H1 (cell line): ENCODE data around the gene SLC35F5. TPM values are rescaled to one million over a fixed set of nuclear protein-coding genes. Genes with fewer than 3 reads are reported as not detected.
"Not testable (repeated sequence)": the region's sequence is repeated elsewhere in the genome, so short reads cannot be mapped to it uniquely, and the experiment has no call there.

Experiments
- CTCF ChIA-PET: fragments of 300-600 bp; sonication (Branson Sonifier 250); formaldehyde crosslinking; loops from one replicate; lab custom pipeline; 2021; ENCODE audit not compliant: partially characterized antibody; lab: Charles Lee
- POLR2A ChIA-PET: fragments of 300-600 bp; sonication (Branson Sonifier 250); formaldehyde crosslinking; loops from one replicate; lab custom pipeline; 2021; ENCODE audit warnings: inconsistent platforms; ENCODE audit not compliant: partially characterized antibody; lab: Charles Lee
- DNase-seq, 2 experiments: peaks; one replicate each; pipeline versions ENCODE4 v3.0.0 to v3.0.0-alpha.2; 2010 to 2022; ENCODE audit warnings: low spot score in 2 of 2, low read depth in 1 of 2, mixed read lengths in 1 of 2
- FAIRE-seq: peaks from 2 replicates; lab custom pipeline; 2011; peaks lifted over from hg19 to GRCh38; lab: Jason Lieb, UNC
- H2AFZ ChIP-seq: 2 replicates; pipeline ENCODE4 v1.8.1; 2012; ENCODE audit warnings: low read length, inconsistent platforms
- H2AK5ac ChIP-seq: 2 replicates; pipeline ENCODE4 v1.6.1; 2013; ENCODE audit warnings: low read depth, low read length
- H2BK120ac ChIP-seq: replicated peaks from 2 replicates; pipeline ENCODE3; 2013; ENCODE audit warnings: low read depth, low read length, inconsistent platforms
- H2BK12ac ChIP-seq: 2 replicates; pipeline ENCODE4 v1.6.1; 2013; ENCODE audit warnings: low read depth, low read length
- H2BK15ac ChIP-seq: 2 replicates; pipeline ENCODE4 v1.6.1; 2013; ENCODE audit warnings: low read length
- H2BK20ac ChIP-seq: 2 replicates; pipeline ENCODE4 v1.6.1; 2013; ENCODE audit warnings: low read length
- H2BK5ac ChIP-seq: 2 replicates; pipeline ENCODE4 v1.6.1; 2013; ENCODE audit warnings: low read depth, low read length
- H3K14ac ChIP-seq: 2 replicates; pipeline ENCODE4 v1.6.1; 2013; ENCODE audit warnings: inconsistent platforms; ENCODE audit not compliant: insufficient read length
- H3K18ac ChIP-seq: 2 replicates; pipeline ENCODE4 v1.6.1; 2013; ENCODE audit warnings: low read length; ENCODE audit errors: extremely low read depth
- H3K23ac ChIP-seq: 2 replicates; pipeline ENCODE4 v1.6.1; 2013; ENCODE audit warnings: inconsistent platforms; ENCODE audit not compliant: insufficient read length
- H3K23me2 ChIP-seq: 2 replicates; pipeline ENCODE4 v1.6.1; 2013; ENCODE audit warnings: low read depth, low read length
- H3K27ac ChIP-seq: 2 replicates; pipeline ENCODE4 v1.6.1; 2011; ENCODE audit warnings: low read depth, low read length, inconsistent platforms
- H3K27me3 ChIP-seq, 4 experiments: replicated peaks in 1 of 4; 1 replicate in 1 of 4; 2 replicates in 3 of 4; pipeline versions ENCODE4 v1.6.1 to v1.8.1; 2011 to 2013; ENCODE audit warnings: low read length in 3 of 4, mild to moderate bottlenecking in 3 of 4, inconsistent platforms in 2 of 4, mixed read lengths in 2 of 4, moderate library complexity in 1 of 4; ENCODE audit not compliant: control insufficient read depth in 3 of 4, insufficient read depth in 3 of 4; ENCODE audit errors: extremely low read depth in 1 of 4
- H3K36me3 ChIP-seq, 4 experiments: 2 replicates each; pipeline versions ENCODE4 v1.6.1 to v1.8.1; 2011 to 2013; ENCODE audit warnings: mild to moderate bottlenecking in 4 of 4, low read length in 3 of 4, moderate library complexity in 2 of 4, control low read depth in 1 of 4, inconsistent platforms in 1 of 4; ENCODE audit not compliant: insufficient read depth in 4 of 4, control insufficient read depth in 2 of 4
- H3K4ac ChIP-seq: replicated peaks from 2 replicates; pipeline ENCODE3; 2013; ENCODE audit warnings: low read length, low read depth, mixed read lengths, inconsistent platforms; ENCODE audit not compliant: insufficient read length
- H3K4me1 ChIP-seq, 4 experiments: replicated peaks in 1 of 4; 1 replicate in 1 of 4; 2 replicates in 3 of 4; pipeline versions ENCODE4 v1.6.1 to v1.8.1; 2011 to 2013; ENCODE audit warnings: low read length in 3 of 4, inconsistent platforms in 2 of 4, mixed read lengths in 1 of 4; ENCODE audit not compliant: insufficient read depth in 4 of 4, control insufficient read depth in 3 of 4
- H3K4me2 ChIP-seq, 2 experiments: 2 replicates each; pipeline versions ENCODE4 v1.6.1 to v1.8.1; 2011 to 2013; ENCODE audit warnings: low read depth in 2 of 2, low read length in 2 of 2, control low read depth in 1 of 2, inconsistent platforms in 1 of 2, mild to moderate bottlenecking in 1 of 2; ENCODE audit not compliant: insufficient read depth in 1 of 2
- H3K4me3 ChIP-seq, 4 experiments: fragments of 200-600, 300-600 bp in 1 of 4; sonication (generic), shearing (Covaris generic), sonication (Bioruptor Twin) in 1 of 4; 2 replicates each; pipeline versions ENCODE4 v1.5.1 to v1.8.1; 2011 to 2016; ENCODE audit warnings: low read length in 4 of 4, low read depth in 3 of 4, control low read depth in 2 of 4, inconsistent platforms in 2 of 4, mild to moderate bottlenecking in 2 of 4, mixed read lengths in 1 of 4, moderate library complexity in 1 of 4; ENCODE audit not compliant: insufficient read depth in 2 of 4; ENCODE audit errors: extremely low read depth in 1 of 4
- H3K56ac ChIP-seq: replicated peaks from 2 replicates; pipeline ENCODE3; 2013; ENCODE audit warnings: low read depth, mild to moderate bottlenecking, mixed read lengths, low read length, inconsistent platforms; ENCODE audit not compliant: insufficient read length
- H3K79me1 ChIP-seq: 2 replicates; pipeline ENCODE4 v1.6.1; 2013; ENCODE audit warnings: low read depth, low read length, control low read depth
- H3K79me2 ChIP-seq, 2 experiments: 2 replicates each; pipeline versions ENCODE4 v1.6.1 to v1.8.1; 2012 to 2013; ENCODE audit warnings: low read length in 2 of 2, mild to moderate bottlenecking in 2 of 2, inconsistent platforms in 1 of 2; ENCODE audit not compliant: insufficient read depth in 2 of 2, control insufficient read depth in 1 of 2
- H3K9ac ChIP-seq, 4 experiments: replicated peaks in 1 of 4; 1 replicate in 1 of 4; 2 replicates in 3 of 4; pipeline versions ENCODE4 v1.6.1 to v1.8.1; 2011 to 2013; ENCODE audit warnings: low read depth in 3 of 4, low read length in 3 of 4, control low read depth in 2 of 4, mild to moderate bottlenecking in 2 of 4, moderate library complexity in 2 of 4, inconsistent platforms in 1 of 4; ENCODE audit errors: extremely low read depth in 1 of 4
- H3K9me3 ChIP-seq, 2 experiments: 2 replicates each; pipeline versions ENCODE4 v1.6.1 to v1.8.1; 2012 to 2013; ENCODE audit warnings: mild to moderate bottlenecking in 2 of 2, moderate library complexity in 2 of 2, control low read depth in 1 of 2, inconsistent platforms in 1 of 2, low read depth in 1 of 2, low read length in 1 of 2, mixed read lengths in 1 of 2; ENCODE audit not compliant: insufficient read depth in 2 of 2
- H4K20me1 ChIP-seq, 2 experiments: replicated peaks in 1 of 2; 2 replicates each; pipeline versions ENCODE3 to v1.8.1; 2011 to 2013; ENCODE audit warnings: inconsistent platforms in 2 of 2, low read length in 2 of 2, mild to moderate bottlenecking in 1 of 2; ENCODE audit not compliant: insufficient read depth in 2 of 2, control insufficient read depth in 1 of 2
- H4K5ac ChIP-seq: 2 replicates; pipeline ENCODE4 v1.6.1; 2013; ENCODE audit warnings: low read length, low read depth, mixed read lengths, inconsistent platforms; ENCODE audit not compliant: insufficient read length
- H4K8ac ChIP-seq: 2 replicates; pipeline ENCODE4 v1.8.0; 2013; ENCODE audit warnings: mild to moderate bottlenecking, moderate library complexity, low read length, inconsistent platforms; ENCODE audit not compliant: insufficient read depth; ENCODE audit errors: extremely low read depth
- H4K91ac ChIP-seq: replicated peaks from 2 replicates; pipeline ENCODE3; 2013; ENCODE audit warnings: low read length, mixed read lengths, inconsistent platforms; ENCODE audit not compliant: insufficient read length
- WGBS, 2 experiments: shearing (Covaris generic) in 1 of 2; methylation state at CpG; one replicate each; pipeline versions ENCODE4 v1.1.6 to v1.1.7; 2013 to 2015; ENCODE audit warnings: low lambda C conversion rate in 2 of 2, mixed read lengths in 2 of 2, inconsistent platforms in 1 of 2, low coverage in 1 of 2, missing lambda C conversion rate in 1 of 2; ENCODE audit not compliant: insufficient replicate concordance in 2 of 2, insufficient coverage in 1 of 2, insufficient read length in 1 of 2; ENCODE audit errors: extremely low coverage in 1 of 2, missing lambda C conversion rate in 1 of 2; 5-methylcytosine and 5-hydroxymethylcytosine counted together
- polyA plus RNA-seq, 7 experiments: library from polyadenylated mRNA; depleted of rRNA in 3 of 7; stranded (reverse) in 5 of 7; unstranded in 2 of 7; fragments of >200 nt in 5 of 7; fragments of 200-250 nt in 2 of 7; gene quantifications; 1 replicate in 5 of 7; 2 replicates in 1 of 7; 4 replicates in 1 of 7; pipeline versions ENCODE4 v1.2.1 to v1.2.3, GENCODE V29; 2011 to 2013; ENCODE audit warnings: missing spikeins in 2 of 7, mixed read lengths in 2 of 7
- total RNA-seq: library from RNA; stranded (reverse); fragmentation: NEBNext Ultra II Directional; extraction: Animal tissue kit (Norgen Biotek cat#: 25700); gene quantifications from 2 replicates; pipeline ENCODE4 v1.2.1, GENCODE V29; 2021

Gene SLC35F5
- total and polyA plus RNA-seq, 2 of the 8 experiments (the other 6 are each of a cell fraction or from before 2014, with no cell fraction given) = 11.8 to 22.2 TPM

DNA sequence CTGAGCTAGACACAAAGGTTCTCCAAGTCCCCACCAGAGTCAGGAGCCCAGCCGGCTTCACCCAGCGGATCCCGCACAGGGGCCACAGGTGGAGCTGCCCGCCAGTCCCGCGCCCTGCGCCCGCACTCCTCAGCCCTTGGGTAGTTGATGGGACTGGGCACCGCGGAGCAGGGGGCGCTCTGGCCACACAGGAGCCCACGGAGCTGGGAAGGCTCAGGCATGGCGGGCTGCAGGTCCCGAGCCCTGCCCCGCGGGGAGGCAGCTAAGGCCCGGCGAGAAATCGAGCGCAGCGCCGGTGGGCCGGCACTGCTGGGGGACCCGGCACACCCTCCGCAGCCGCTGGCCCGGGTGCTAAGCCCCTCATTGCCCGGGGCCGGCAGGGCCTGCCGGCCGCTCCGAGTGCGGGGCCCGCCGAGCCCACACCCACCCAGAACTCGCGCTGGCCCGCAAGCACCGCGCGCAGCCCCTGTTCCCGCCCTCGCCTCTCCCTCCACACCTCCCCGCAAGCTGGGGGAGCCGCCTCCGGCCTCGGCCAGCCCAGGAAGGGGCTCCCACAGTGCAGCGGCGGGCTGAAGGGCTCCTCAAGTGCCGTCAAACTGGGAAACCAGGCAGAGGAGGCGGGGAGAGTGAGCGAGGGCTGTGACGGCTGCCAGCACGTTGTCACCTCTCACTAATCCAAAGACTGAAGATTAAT lies 52.0 kb downstream of the SLC35F5 start:
- DNase-seq, H4K8ac ChIP-seq, H3K79me1 ChIP-seq, H3K9ac ChIP-seq, FAIRE-seq, H4K91ac ChIP-seq, H3K9me3 ChIP-seq, H3K79me2 ChIP-seq, H3K18ac ChIP-seq, H3K14ac ChIP-seq, H2BK12ac ChIP-seq, H3K4ac ChIP-seq, H3K56ac ChIP-seq, H3K4me1 ChIP-seq, H4K20me1 ChIP-seq, H3K4me2 ChIP-seq, POLR2A ChIA-PET, H3K23me2 ChIP-seq, H4K5ac ChIP-seq, H3K36me3 ChIP-seq, H3K23ac ChIP-seq, H2BK15ac ChIP-seq, H2BK120ac ChIP-seq, H2AFZ ChIP-seq, H2BK20ac ChIP-seq, H2BK5ac ChIP-seq, CTCF ChIA-PET, H3K27ac ChIP-seq, H3K4me3 ChIP-seq, H3K27me3 ChIP-seq, H2AK5ac ChIP-seq: not testable (repeated sequence)
- 94% methylated on average over 25 of the region's 54 CpGs; no CpG with 5 or more reads in 1 of the 2 experiments for WGBS, 2 experiments
